Endometrial microvascular endothelial cells (primary cell): ENCODE results near the gene FUZ. TPM values are rescaled to one million over a fixed set of nuclear protein-coding genes. Genes with fewer than 3 reads are reported as not detected.
"Not testable (repeated sequence)": the region's sequence is repeated elsewhere in the genome, so short reads cannot be mapped to it uniquely, and the experiment has no call there.

Experiments used
- in situ Hi-C: cut with HindIII; loops from 2 replicates; pipeline ENCODE4 v1.10.0; 2017; ENCODE audit warnings: low sequenced_read_pairs, low pct_unique_long_range_greater_than_20kb; ENCODE audit errors: inconsistent ontology term
- total RNA-seq: library from RNA; depleted of rRNA; stranded (reverse); fragments of >200 nt; gene quantifications from one replicate; pipeline ENCODE4 v1.2.3, GENCODE V29; 2015; ENCODE audit errors: inconsistent ontology term

FUZ gene
- total RNA-seq, 1 donor from 2014 or later: 10.6 TPM

GRCh38 chr19:49836176-49837008, 23.3 kb upstream of the FUZ start:
- in situ Hi-C loops: no loop called here

- in situ Hi-C loops: no loop called here
These were observed 22.5 kb upstream of the FUZ start for GRCh38 chr19:49835562-49835961.

GRCh38 chr19:49833599-49833998, 20.5 kb upstream of the FUZ start:
- in situ Hi-C loops: no loop called here

- in situ Hi-C loops: no loop called here
These were observed 19.5 kb upstream of the FUZ start for GRCh38 chr19:49832556-49832955.

- in situ Hi-C loops: no loop called here
These were observed 18.5 kb upstream of the FUZ start for GRCh38 chr19:49831592-49831991.

- in situ Hi-C loops: no loop called here
These were observed 17.7 kb upstream of the FUZ start for GRCh38 chr19:49830766-49831165.

GRCh38 chr19:49829721-49830120, 16.6 kb upstream of the FUZ start:
- in situ Hi-C loops: no loop called here

- in situ Hi-C loops: no loop called here
These were observed 16.1 kb upstream of the FUZ start for GRCh38 chr19:49829200-49829599.

- in situ Hi-C loops: no loop called here
These were observed 13.9 kb upstream of the FUZ start for GRCh38 chr19:49827034-49827433.

- in situ Hi-C loops: no loop called here
These were observed 11.6 kb upstream of the FUZ start for GRCh38 chr19:49824662-49825061.

GRCh38 chr19:49823472-49823871, 10.4 kb upstream of the FUZ start:
- in situ Hi-C loops: no loop called here

GRCh38 chr19:49820125-49820524, 7.0 kb upstream of the FUZ start:
- in situ Hi-C loops: no loop called here

GRCh38 chr19:49819452-49820115, 6.5 kb upstream of the FUZ start:
- in situ Hi-C loops: not testable (repeated sequence)

- in situ Hi-C loops: no loop called here
These were observed 5.7 kb upstream of the FUZ start for GRCh38 chr19:49818649-49819370.

- in situ Hi-C loops: no loop called here
These were observed 5.0 kb upstream of the FUZ start, which contains the start of gene MED25 for GRCh38 chr19:49817964-49818648. Gene MED25 (plus strand): TSS chr19:49818289. CDS start chr19:49818342, 53 bp downstream.

- in situ Hi-C loops: no loop called here
These were observed 3.5 kb upstream of the FUZ start for GRCh38 chr19:49816590-49816989.

GRCh38 chr19:49814010-49814409, 918 bp upstream of the FUZ start:
- in situ Hi-C loops: no loop called here

GRCh38 chr19:49812452-49812996, 568 bp downstream of the FUZ start:
- in situ Hi-C loops: no loop called here

GRCh38 chr19:49811328-49811727, 1.8 kb downstream of the FUZ start:
- in situ Hi-C loops: no loop called here
